Neutrophil (primary cell): ENCODE results near the gene NISCH.

ENCODE experiments used
- H3K27ac ChIP-seq: fragments of 200-600 bp; sonication (generic); 2 replicates; pipeline ENCODE4 v1.5.1; 2016; ENCODE audit warnings: mild to moderate bottlenecking, moderate library complexity
- H3K27me3 ChIP-seq: fragments of 200-600 bp; sonication (generic); 2 replicates; pipeline ENCODE4 v1.6.0; 2016; ENCODE audit warnings: mild to moderate bottlenecking
- H3K36me3 ChIP-seq: fragments of 200-600 bp; sonication (generic); 2 replicates; pipeline ENCODE4 v1.5.1; 2017
- H3K4me1 ChIP-seq, 2 experiments: fragments of 200-600 bp in 1 of 2; sonication (generic) in 1 of 2; 1 replicate in 1 of 2; 2 replicates in 1 of 2; pipeline versions ENCODE4 v1.5.1 to v1.6.1; 2013 to 2016; ENCODE audit warnings: low read depth in 1 of 2, low read length in 1 of 2, mild to moderate bottlenecking in 1 of 2, moderate library complexity in 1 of 2; ENCODE audit not compliant: control insufficient read depth in 1 of 2, insufficient read depth in 1 of 2
- H3K4me3 ChIP-seq, 2 experiments: fragments of 200-600 bp in 1 of 2; sonication (generic) in 1 of 2; 1 replicate in 1 of 2; 2 replicates in 1 of 2; pipeline ENCODE4 v1.5.1; 2013 to 2016; ENCODE audit warnings: low read depth in 1 of 2, low read length in 1 of 2, mild to moderate bottlenecking in 1 of 2, moderate library complexity in 1 of 2
- H3K9me3 ChIP-seq: fragments of 200-600 bp; sonication (generic); 2 replicates; pipeline ENCODE4 v1.5.1; 2016
- TF ChIP-seq, protein P1 (sequence below): fragments of 200-600 bp; sonication (generic); IDR thresholded peaks from 2 replicates; pipeline ENCODE4 v1.5.1; 2016; ENCODE audit warnings: antibody characterized with exemption

NISCH gene

DNA sequence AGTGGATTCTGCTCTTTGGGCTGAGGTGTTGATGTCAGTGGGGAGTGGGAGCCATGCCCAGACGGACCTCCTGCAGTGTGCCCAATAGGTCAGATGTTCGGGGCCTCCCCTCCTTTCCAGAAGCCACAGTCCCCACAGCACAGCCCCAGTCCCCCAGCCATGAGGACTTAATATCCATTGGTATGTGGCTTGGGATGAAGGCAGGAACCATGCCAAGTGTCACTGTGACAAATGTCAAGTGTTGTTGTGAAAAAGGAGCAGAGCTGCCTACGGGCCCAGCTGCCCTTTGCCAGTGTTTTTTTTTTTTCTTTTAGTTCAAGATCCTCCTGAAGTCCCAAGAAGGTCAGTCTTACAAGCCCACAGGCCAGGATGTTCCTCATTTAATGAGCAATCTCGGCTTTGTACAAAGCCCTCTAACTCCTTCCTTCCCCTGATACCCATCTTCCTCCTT, 22.7 kb upstream of the NISCH start:
- TF ChIP-seq, protein P1, sequence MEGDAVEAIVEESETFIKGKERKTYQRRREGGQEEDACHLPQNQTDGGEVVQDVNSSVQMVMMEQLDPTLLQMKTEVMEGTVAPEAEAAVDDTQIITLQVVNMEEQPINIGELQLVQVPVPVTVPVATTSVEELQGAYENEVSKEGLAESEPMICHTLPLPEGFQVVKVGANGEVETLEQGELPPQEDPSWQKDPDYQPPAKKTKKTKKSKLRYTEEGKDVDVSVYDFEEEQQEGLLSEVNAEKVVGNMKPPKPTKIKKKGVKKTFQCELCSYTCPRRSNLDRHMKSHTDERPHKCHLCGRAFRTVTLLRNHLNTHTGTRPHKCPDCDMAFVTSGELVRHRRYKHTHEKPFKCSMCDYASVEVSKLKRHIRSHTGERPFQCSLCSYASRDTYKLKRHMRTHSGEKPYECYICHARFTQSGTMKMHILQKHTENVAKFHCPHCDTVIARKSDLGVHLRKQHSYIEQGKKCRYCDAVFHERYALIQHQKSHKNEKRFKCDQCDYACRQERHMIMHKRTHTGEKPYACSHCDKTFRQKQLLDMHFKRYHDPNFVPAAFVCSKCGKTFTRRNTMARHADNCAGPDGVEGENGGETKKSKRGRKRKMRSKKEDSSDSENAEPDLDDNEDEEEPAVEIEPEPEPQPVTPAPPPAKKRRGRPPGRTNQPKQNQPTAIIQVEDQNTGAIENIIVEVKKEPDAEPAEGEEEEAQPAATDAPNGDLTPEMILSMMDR = no peak
- H3K9me3 ChIP-seq = no peaks in the 10 kb centered on the region
- H3K4me3 ChIP-seq = no peak overlapping the region
- peaks cover 18% of the 10 kb centered on the region for H3K27me3 ChIP-seq
- H3K27ac ChIP-seq = no peak overlapping the region
- no peaks in the 10 kb centered on the region for H3K4me1 ChIP-seq
- no peaks in the 10 kb centered on the region for H3K36me3 ChIP-seq

DNA sequence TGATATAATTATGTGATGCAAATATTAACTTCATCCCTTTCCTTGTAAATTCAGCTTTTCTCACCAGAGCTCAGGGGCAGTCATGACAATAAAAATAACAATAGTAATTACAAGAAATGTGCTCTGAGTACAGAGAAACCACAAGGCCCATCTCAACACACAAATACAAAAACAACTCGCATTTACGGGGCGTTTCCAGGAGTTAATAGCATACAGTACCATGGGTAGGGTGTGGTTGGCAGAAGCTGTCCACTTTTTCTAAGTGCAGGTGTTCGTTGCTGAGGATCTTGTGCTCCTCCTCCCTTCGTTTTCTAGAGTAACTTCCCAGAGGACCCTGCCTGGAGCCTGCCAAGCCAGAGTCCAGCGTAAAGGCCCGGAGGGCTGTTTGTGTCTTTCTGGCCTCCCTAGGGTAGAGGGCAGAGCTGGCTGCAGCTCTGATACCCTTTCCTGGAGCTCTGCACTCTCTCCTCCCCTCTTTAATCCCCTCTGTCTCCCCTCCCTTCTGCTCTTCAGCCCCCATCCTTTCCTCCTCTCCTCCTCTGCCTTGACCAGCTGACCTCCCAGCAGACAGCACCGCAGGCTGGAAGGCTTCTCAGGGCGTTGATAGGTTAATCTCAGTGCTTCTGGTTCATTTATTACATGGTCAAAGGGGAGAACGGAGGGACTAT, 21.9 kb upstream of the NISCH start:
- Histone ChIP-seq H3K9me3 (no peaks in the 10 kb centered on the region), H3K27ac (no peak overlapping the region), H3K4me1 (no peaks in the 10 kb centered on the region)

GRCh38 chr3:52433996-52434479, 21.4 kb upstream of the NISCH start:
- no peak overlapping the region for H3K4me3 ChIP-seq
- H3K36me3 ChIP-seq = no peaks in the 10 kb centered on the region
- H3K27me3 ChIP-seq = peaks cover 18% of the 10 kb centered on the region
- H3K4me1 ChIP-seq = no peaks in the 10 kb centered on the region
- H3K9me3 ChIP-seq = no peaks in the 10 kb centered on the region
- no peak overlapping the region for H3K27ac ChIP-seq
- TF ChIP-seq, protein P1 = no peak

More for the DNA sequence above, 21.9 kb upstream of the NISCH start:
- Histone ChIP-seq H3K4me3 (no peak overlapping the region), H3K27me3 (peaks cover 18% of the 10 kb centered on the region), H3K36me3 (no peaks in the 10 kb centered on the region)
- TF ChIP-seq, protein P1 = no peak

- TF ChIP-seq, protein P1 = no peak
- Histone ChIP-seq H3K27ac (no peak overlapping the region), H3K36me3 (no peaks in the 10 kb centered on the region), H3K27me3 (peaks cover 18% of the 10 kb centered on the region), H3K4me3 (no peak overlapping the region), H3K4me1 (no peaks in the 10 kb centered on the region), H3K9me3 (no peaks in the 10 kb centered on the region)
These were observed 20.8 kb upstream of the NISCH start for GRCh38 chr3:52434491-52435115.

GRCh38 chr3:52435246-52436101, 19.9 kb upstream of the NISCH start:
- no peak overlapping the region for H3K4me3 ChIP-seq
- no peaks in the 10 kb centered on the region for H3K36me3 ChIP-seq
- no peaks in the 10 kb centered on the region for H3K4me1 ChIP-seq
- no peak overlapping the region for H3K27ac ChIP-seq
- TF ChIP-seq, protein P1 = no peak
- H3K27me3 ChIP-seq = peaks cover 18% of the 10 kb centered on the region
- H3K9me3 ChIP-seq = no peaks in the 10 kb centered on the region
